OCI-LY7 (cell line): Measurements from ENCODE around the gene CMTM8. TPM values are rescaled to one million over a fixed set of nuclear protein-coding genes. Genes with fewer than 3 reads are reported as not detected.

Experiments used
- BruUV-seq: library from RNA; stranded (reverse); fragments of 400-500 nt; replicated peaks from 2 replicates; lab custom pipeline; 2021; lab: Mats Ljungman, UMichigan
- CTCF ChIA-PET: fragments of 300-600 bp; sonication (Branson Sonifier 250); formaldehyde crosslinking; loops from one replicate; lab custom pipeline; 2022; ENCODE audit warnings: antibody characterized with exemption; ENCODE audit not compliant: unreplicated experiment; lab: Charles Lee
- POLR2A ChIA-PET: fragments of 300-600 bp; sonication (Branson Sonifier 250); formaldehyde crosslinking; loops from one replicate; lab custom pipeline; 2022; ENCODE audit warnings: antibody characterized with exemption; lab: Charles Lee
- DNase-seq: peaks from one replicate; pipeline ENCODE4 v3.0.0-alpha.2; 2015; ENCODE audit warnings: low spot score
- H2AFZ ChIP-seq: fragments of 200-600 bp; sonication (generic), shearing (Covaris generic); 2 replicates; pipeline ENCODE4 v1.6.1; 2014; ENCODE audit warnings: mild to moderate bottlenecking, antibody characterized with exemption, low read length, moderate library complexity
- H3K27ac ChIP-seq: fragments of 200-600 bp; sonication (generic); 2 replicates; pipeline ENCODE4 v1.5.1; 2014; ENCODE audit warnings: mixed run types, low read depth, mild to moderate bottlenecking, moderate library complexity, low read length, inconsistent platforms; ENCODE audit not compliant: poor library complexity, severe bottlenecking
- H3K36me3 ChIP-seq: fragments of 200-600 bp; sonication (generic); 2 replicates; pipeline ENCODE4 v1.6.1; 2014; ENCODE audit warnings: mild to moderate bottlenecking, antibody characterized with exemption, low read length, moderate library complexity, mixed read lengths; ENCODE audit not compliant: insufficient read depth
- H3K4me1 ChIP-seq: fragments of 200-600 bp; sonication (generic); 2 replicates; pipeline ENCODE4 v1.5.1; 2014; ENCODE audit warnings: mild to moderate bottlenecking, low read length; ENCODE audit not compliant: insufficient read depth, poor library complexity, severe bottlenecking
- H3K4me2 ChIP-seq: fragments of 200-600 bp; sonication (generic); 2 replicates; pipeline ENCODE4 v1.6.1; 2014; ENCODE audit warnings: mild to moderate bottlenecking, low read length
- H3K4me3 ChIP-seq: fragments of 200-600 bp; sonication (generic); 2 replicates; pipeline ENCODE4 v1.5.1; 2014; ENCODE audit warnings: mild to moderate bottlenecking, low read depth, low read length; ENCODE audit not compliant: poor library complexity, severe bottlenecking
- H3K79me2 ChIP-seq: fragments of 200-600 bp; sonication (generic); 2 replicates; pipeline ENCODE4 v1.6.1; 2016; ENCODE audit warnings: low read depth, mild to moderate bottlenecking, low read length, moderate library complexity, mixed read lengths; ENCODE audit not compliant: insufficient read depth
- H3K9me2 ChIP-seq: fragments of 200-600 bp; sonication (generic); 2 replicates; pipeline ENCODE4 v1.6.1; 2016; ENCODE audit warnings: mild to moderate bottlenecking, low read length, mixed read lengths; ENCODE audit not compliant: insufficient read depth
- H3K9me3 ChIP-seq: fragments of 200-600 bp; sonication (generic); 2 replicates; pipeline ENCODE4 v1.6.1; 2014; ENCODE audit warnings: mild to moderate bottlenecking, mixed run types, low read length, mixed read lengths
- H4K20me1 ChIP-seq: fragments of 200-600 bp; sonication (generic); 2 replicates; pipeline ENCODE4 v1.6.1; 2014; ENCODE audit warnings: mild to moderate bottlenecking, antibody characterized with exemption, low read length, moderate library complexity, mixed read lengths; ENCODE audit not compliant: insufficient read depth
- EZH2phosphoT487 ChIP-seq: fragments of 200-600 bp; sonication (generic); IDR thresholded peaks from 2 replicates; pipeline ENCODE4 v1.6.1; 2018; ENCODE audit warnings: low read depth, borderline replicate concordance, mild to moderate bottlenecking, mixed run types, antibody characterized with exemption, low read length, moderate library complexity, mixed read lengths
- intact Hi-C: fragments of 100-400 bp; cut with micrococcal nuclease; formaldehyde crosslinking; loops from one replicate; pipeline ENCODE4 v1.10.0; 2022; ENCODE audit not compliant: unreplicated experiment
- total RNA-seq, 2 experiments: library from RNA; depleted of rRNA in 1 of 2; stranded (reverse); fragments of >200 nt in 1 of 2; shearing (Covaris generic) in 1 of 2; gene quantifications; 2 replicates each; pipeline ENCODE4 v1.2.3, GENCODE V29; 2014 to 2022
- TF ChIP-seq, protein P1 (sequence below): fragments of 200-600 bp; sonication (generic); conservative IDR thresholded peaks from 2 replicates; pipeline ENCODE4 v1.5.1; 2014; ENCODE audit warnings: mild to moderate bottlenecking, antibody characterized with exemption, low read length, moderate library complexity, mixed read lengths

Gene CMTM8
- total RNA-seq, 2 experiments from 2014 or later = 1.5 to 3.0 TPM

- Histone ChIP-seq H3K27ac (no peak overlapping the region), H4K20me1 (no peaks in the 10 kb centered on the region), H3K4me3 (no peak overlapping the region), H3K79me2 (no peaks in the 10 kb centered on the region), H3K9me3 (no peaks in the 10 kb centered on the region), H3K4me2 (no peak overlapping the region), H2AFZ (no peak overlapping the region; the same call in 1 of the 2 replicates), H3K4me1 (peaks cover 6% of the 10 kb centered on the region), H3K9me2 (no peaks in the 10 kb centered on the region), H3K36me3 (no peaks in the 10 kb centered on the region)
- intact Hi-C loops = loop anchor here (2.0 kb wide), 2 partner anchors 101 to 367 kb away; no protein-coding TSS in a partner anchor
- ChIA-PET POLR2A (interaction anchor here (0.6 to 1.4 kb wide), 3 partner anchors 11 to 652 kb away, joined by 3 to 6 read pairs (median 4); no protein-coding TSS in a partner anchor), CTCF (interaction anchor here (0.9 kb wide), 1 partner anchor 9 kb away, joined by 3 read pairs; no protein-coding TSS in a partner anchor)
- DNase-seq = no peak
- TF ChIP-seq, protein P1, sequence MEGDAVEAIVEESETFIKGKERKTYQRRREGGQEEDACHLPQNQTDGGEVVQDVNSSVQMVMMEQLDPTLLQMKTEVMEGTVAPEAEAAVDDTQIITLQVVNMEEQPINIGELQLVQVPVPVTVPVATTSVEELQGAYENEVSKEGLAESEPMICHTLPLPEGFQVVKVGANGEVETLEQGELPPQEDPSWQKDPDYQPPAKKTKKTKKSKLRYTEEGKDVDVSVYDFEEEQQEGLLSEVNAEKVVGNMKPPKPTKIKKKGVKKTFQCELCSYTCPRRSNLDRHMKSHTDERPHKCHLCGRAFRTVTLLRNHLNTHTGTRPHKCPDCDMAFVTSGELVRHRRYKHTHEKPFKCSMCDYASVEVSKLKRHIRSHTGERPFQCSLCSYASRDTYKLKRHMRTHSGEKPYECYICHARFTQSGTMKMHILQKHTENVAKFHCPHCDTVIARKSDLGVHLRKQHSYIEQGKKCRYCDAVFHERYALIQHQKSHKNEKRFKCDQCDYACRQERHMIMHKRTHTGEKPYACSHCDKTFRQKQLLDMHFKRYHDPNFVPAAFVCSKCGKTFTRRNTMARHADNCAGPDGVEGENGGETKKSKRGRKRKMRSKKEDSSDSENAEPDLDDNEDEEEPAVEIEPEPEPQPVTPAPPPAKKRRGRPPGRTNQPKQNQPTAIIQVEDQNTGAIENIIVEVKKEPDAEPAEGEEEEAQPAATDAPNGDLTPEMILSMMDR = no peak
- TF ChIP-seq EZH2phosphoT487 = no peak
- no TSS peak for BruUV-seq
Observed at GRCh38 chr3:32297366-32297765, 58.9 kb downstream of the CMTM8 start.

DNA sequence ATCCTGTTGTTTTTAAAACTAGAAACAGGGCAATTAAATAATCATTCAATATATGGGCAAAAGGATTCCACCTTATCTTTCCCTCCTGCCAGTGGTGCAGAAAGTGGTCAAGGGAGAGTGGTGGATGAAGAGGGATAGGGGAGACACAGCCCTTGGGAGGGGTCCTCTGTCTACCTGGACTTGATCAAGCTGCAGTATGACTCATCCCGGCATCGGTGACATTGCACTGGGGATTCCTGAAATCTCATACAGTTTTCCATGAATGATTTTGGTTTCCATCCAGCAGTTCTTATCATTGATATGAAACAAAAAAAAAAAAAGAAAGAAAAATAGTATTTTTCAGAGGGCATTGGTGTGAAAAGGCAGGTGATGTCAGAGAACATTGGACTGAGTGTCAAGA is 62.9 kb downstream of the CMTM8 start:
- TF ChIP-seq, protein P1 = no peak
- no peak for TF ChIP-seq EZH2phosphoT487
- Histone ChIP-seq H3K79me2 (no peaks in the 10 kb centered on the region), H3K9me3 (no peaks in the 10 kb centered on the region), H3K36me3 (no peaks in the 10 kb centered on the region), H3K27ac (no peak overlapping the region), H3K4me3 (no peak overlapping the region), H3K4me1 (peaks cover 6% of the 10 kb centered on the region), H2AFZ (no peak overlapping the region), H3K4me2 (no peak overlapping the region), H4K20me1 (no peaks in the 10 kb centered on the region), H3K9me2 (no peaks in the 10 kb centered on the region)
- no peak for DNase-seq
- ChIA-PET CTCF (no interaction called here), POLR2A (interaction anchor here (0.7 kb wide), 1 partner anchor 333 kb away, joined by 3 read pairs; no protein-coding TSS in a partner anchor)
- intact Hi-C loops = no loop called here
- no TSS peak for BruUV-seq
